ENCODE data around the gene ARL15.

- TF ChIP-seq, protein P1, sequence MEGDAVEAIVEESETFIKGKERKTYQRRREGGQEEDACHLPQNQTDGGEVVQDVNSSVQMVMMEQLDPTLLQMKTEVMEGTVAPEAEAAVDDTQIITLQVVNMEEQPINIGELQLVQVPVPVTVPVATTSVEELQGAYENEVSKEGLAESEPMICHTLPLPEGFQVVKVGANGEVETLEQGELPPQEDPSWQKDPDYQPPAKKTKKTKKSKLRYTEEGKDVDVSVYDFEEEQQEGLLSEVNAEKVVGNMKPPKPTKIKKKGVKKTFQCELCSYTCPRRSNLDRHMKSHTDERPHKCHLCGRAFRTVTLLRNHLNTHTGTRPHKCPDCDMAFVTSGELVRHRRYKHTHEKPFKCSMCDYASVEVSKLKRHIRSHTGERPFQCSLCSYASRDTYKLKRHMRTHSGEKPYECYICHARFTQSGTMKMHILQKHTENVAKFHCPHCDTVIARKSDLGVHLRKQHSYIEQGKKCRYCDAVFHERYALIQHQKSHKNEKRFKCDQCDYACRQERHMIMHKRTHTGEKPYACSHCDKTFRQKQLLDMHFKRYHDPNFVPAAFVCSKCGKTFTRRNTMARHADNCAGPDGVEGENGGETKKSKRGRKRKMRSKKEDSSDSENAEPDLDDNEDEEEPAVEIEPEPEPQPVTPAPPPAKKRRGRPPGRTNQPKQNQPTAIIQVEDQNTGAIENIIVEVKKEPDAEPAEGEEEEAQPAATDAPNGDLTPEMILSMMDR (IDR thresholded peaks at IDR 0.05; ENCODE audit: extremely low read depth in 1 of 2, insufficient read depth in 1 of 2, low read depth in 1 of 2, low read length in 2 of 2), result no peak
- TF ChIP-seq POLR2A (IDR thresholded peaks at IDR 0.05; ENCODE audit: low read depth, low read length) (no peak), POLR2AphosphoS5 (IDR thresholded peaks at IDR 0.05; ENCODE audit: insufficient read depth, low read depth, low read length) (no peak)
These were observed 393.3 kb downstream of the ARL15 start for GRCh38 chr5:53917095-53917494.

Data from endothelial cell of umbilical vein (primary cell).